ENCODE measurements around the gene MACROD2. TPM values are rescaled to one million over a fixed set of nuclear protein-coding genes. Genes with fewer than 3 reads are reported as not detected.

The MACROD2 gene
- total and polyA plus RNA-seq, 2 of the 4 experiments (the other 2 are of a cell fraction): not detected

- Histone ChIP-seq H2BK20ac (ENCODE audit: low read depth, low read length) (no peak overlapping the region), H3K4me1 (ENCODE audit: control insufficient read depth, insufficient read depth, low read length) (no peaks in the 10 kb centered on the region), H3K9me3 (ENCODE audit: control insufficient read depth, insufficient read depth, low read length) (no peaks in the 10 kb centered on the region), H3K79me1 (ENCODE audit: low read depth in 1 of 2, low read length in 2 of 2) (no peaks in the 10 kb centered on the region), H3K56ac (ENCODE audit: extremely low read depth, insufficient read depth, low read length) (no peak overlapping the region), H3K23ac (ENCODE audit: low read depth, low read length) (no peak overlapping the region), H3K4me2 (ENCODE audit: low read depth, low read length) (no peak overlapping the region), H3K36me3 (ENCODE audit: control insufficient read depth, insufficient read depth, low read length) (no peaks in the 10 kb centered on the region), H3K14ac (replicated peaks; ENCODE audit: low read depth, low read length) (no peak overlapping the region), H4K20me1 (ENCODE audit: insufficient read depth, low read length) (no peaks in the 10 kb centered on the region), H4K8ac (ENCODE audit: low read depth in 2 of 2, low read length in 2 of 2) (no peak overlapping the region), H2AK5ac (ENCODE audit: low read depth, low read length) (no peak overlapping the region), H4K5ac (ENCODE audit: low read depth, low read length) (no peak overlapping the region), H3K18ac (ENCODE audit: low read depth, low read length) (no peak overlapping the region), H3K9ac (ENCODE audit: low read depth, low read length) (no peak overlapping the region), H2BK120ac (ENCODE audit: low read depth, low read length) (no peak overlapping the region), H4K91ac (ENCODE audit: insufficient read depth, low read depth, low read length) (no peak overlapping the region), H2AFZ (replicated peaks; ENCODE audit: low read length, poor library complexity) (no peak overlapping the region), H2BK15ac (ENCODE audit: low read depth, low read length) (no peak overlapping the region), H3K4ac (ENCODE audit: low read depth, low read length) (no peak overlapping the region), H3K4me3 (ENCODE audit: insufficient read depth, low read depth, low read length) (no peak overlapping the region), H3K9me1 (ENCODE audit: insufficient read depth, low read length) (no peaks in the 10 kb centered on the region), H2BK5ac (ENCODE audit: low read depth, low read length, poor library complexity, severe bottlenecking) (no peak overlapping the region), H2AK9ac (replicated peaks; ENCODE audit: low read depth, low read length, poor library complexity) (no peak overlapping the region), H3K27ac (ENCODE audit: insufficient read depth, low read length) (no peak overlapping the region), H3K27me3 (ENCODE audit: control insufficient read depth, insufficient read depth, low read length) (no peaks in the 10 kb centered on the region)
- dilution Hi-C loops (cut with HindIII; ENCODE audit: low sequenced_read_pairs, unreplicated experiment) (no loop called here), in situ Hi-C loops (cut with MboI; ENCODE audit: low sequenced_read_pairs) (no loop called here), intact Hi-C loops (cut with micrococcal nuclease) (no loop called here)
- DNase-seq: no peak
- TF ChIP-seq FOS (IDR thresholded peaks at IDR 0.05; ENCODE audit: low read depth, low read length) (no peak), MAZ (IDR thresholded peaks at IDR 0.05; ENCODE audit: borderline replicate concordance, low read depth, low read length) (no peak), SMC3 (IDR thresholded peaks at IDR 0.05; ENCODE audit: low read depth, low read length) (no peak), ELK1 (IDR thresholded peaks at IDR 0.05; ENCODE audit: borderline replicate concordance, low read depth, low read length) (no peak), CTCF (conservative IDR thresholded peaks at IDR 0.05; ENCODE audit: low read depth, low read length) (no peak), POLR2A (IDR thresholded peaks at IDR 0.05; ENCODE audit: low read depth, low read length) (no peak), RCOR1 (IDR thresholded peaks at IDR 0.05; ENCODE audit: insufficient replicate concordance, low read length) (no peak), RAD21 (IDR thresholded peaks at IDR 0.05; ENCODE audit: low read length) (no peak), NFE2L2 (IDR thresholded peaks at IDR 0.05; ENCODE audit: low read depth, low read length) (no peak), BHLHE40 (IDR thresholded peaks at IDR 0.05; ENCODE audit: low read depth, low read length) (no peak), RFX5 (IDR thresholded peaks at IDR 0.05; ENCODE audit: low read depth, low read length) (no peak), MXI1 (IDR thresholded peaks at IDR 0.05; ENCODE audit: borderline replicate concordance, low read depth, low read length) (no peak), CHD1 (IDR thresholded peaks at IDR 0.05; ENCODE audit: low read depth, low read length) (no peak), CEBPB (IDR thresholded peaks at IDR 0.05; ENCODE audit: low read depth, low read length) (no peak), USF2 (IDR thresholded peaks at IDR 0.05; ENCODE audit: low read depth, low read length) (no peak), MAFK (IDR thresholded peaks at IDR 0.05; ENCODE audit: low read depth, low read length) (no peak)
- POLR2A ChIA-PET (ENCODE audit: unreplicated experiment): no interaction called here
- CTCF ChIA-PET: no interaction called here
- no peak for ATAC-seq (ENCODE audit: low read depth)
- no CpG with 5 or more reads among the region's 6 CpGs for WGBS, 2 experiments (ENCODE audit: extremely low coverage in 2 of 2, insufficient read length in 1 of 2)
- no TSS peak for BruUV-seq (replicated peaks)
Observed at GRCh38 chr20:15622368-15622767, 1627.1 kb downstream of the MACROD2 start.

Measured in IMR-90 (cell line).